Measurements from ENCODE around the gene ENAH. TPM values are rescaled to one million over a fixed set of nuclear protein-coding genes. Genes with fewer than 3 reads are reported as not detected.

The ENAH gene
- total RNA-seq, 1 experiment from 2014 or later = 100 TPM

GRCh38 chr1:225534772-225535171 lies 118.2 kb downstream of the ENAH start (continued):
- TF ChIP-seq ATF3 (IDR thresholded peaks at IDR 0.05) (no peak), RAD21 (IDR thresholded peaks at IDR 0.05; ENCODE audit: low read depth) (no peak), TCF7L2 (IDR thresholded peaks at IDR 0.05; ENCODE audit: borderline replicate concordance, extremely low read depth, insufficient read depth, insufficient read length) (no peak), SP1 (IDR thresholded peaks at IDR 0.05; ENCODE audit: low read depth) (no peak)

- no peak for ATAC-seq
- H3K27me3 ChIP-seq (ENCODE audit: insufficient read depth, low read length) = no peaks in the 10 kb centered on the region
- BruUV-seq (replicated peaks) = no TSS peak
- CTCF ChIA-PET = no interaction called here
- peaks cover 13% of the 10 kb centered on the region; the same call in 1 of the 2 replicates for H4K20me1 ChIP-seq (ENCODE audit: insufficient read depth)
- no peak overlapping the region for H2AFZ ChIP-seq (ENCODE audit: low read depth, low read length, poor library complexity, severe bottlenecking)
- peaks cover 0 to 2% of the 10 kb centered on the region in 2 experiments; a peak in 1 of 4 replicates for H3K4me1 ChIP-seq (ENCODE audit: control insufficient read depth in 1 of 2, insufficient read depth in 2 of 2, low read length in 2 of 2)
- TF ChIP-seq REST (IDR thresholded peaks at IDR 0.05; ENCODE audit: low read depth) = no peak
- TF ChIP-seq ATF3 (IDR thresholded peaks at IDR 0.05) = no peak
- no peak for TF ChIP-seq ELF1 (IDR thresholded peaks at IDR 0.05; ENCODE audit: borderline replicate concordance, low read depth)
- no peak for TF ChIP-seq ZFX (IDR thresholded peaks at IDR 0.05)
- no peak for TF ChIP-seq YY1 (IDR thresholded peaks at IDR 0.05; ENCODE audit: extremely low read depth, insufficient replicate concordance, low read depth, low read length)
- TF ChIP-seq RAD21 (IDR thresholded peaks at IDR 0.05; ENCODE audit: low read depth) = no peak
- no peak overlapping the region for H3K27ac ChIP-seq (ENCODE audit: low read depth, low read length)
- RAD21 ChIA-PET (ENCODE audit: low non-redundant PET in 1 of 2, low total read pairs in 2 of 2, uncharacterized antibody in 2 of 2, unreplicated experiment in 2 of 2) = no interaction called here
- H3K9ac ChIP-seq (ENCODE audit: low read length) = no peak overlapping the region
- H3K4me3 ChIP-seq (replicated peaks in 1 of 2; ENCODE audit: low read depth in 1 of 2, low read length in 2 of 2) = no peak overlapping the region
- no peaks in the 10 kb centered on the region for H3K9me3 ChIP-seq (ENCODE audit: control insufficient read depth in 1 of 2, insufficient read depth in 1 of 2, low read depth in 1 of 2, low read length in 2 of 2)
- intact Hi-C loops (cut with micrococcal nuclease) = no loop called here
- H3K4me2 ChIP-seq (ENCODE audit: low read length) = no peak overlapping the region
- no peak for DNase-seq (ENCODE audit: low read depth, low spot score)
- peaks cover 48% of the 10 kb centered on the region for H3K79me2 ChIP-seq (ENCODE audit: insufficient read depth, low read length)
- POLR2A ChIA-PET = interaction anchor here (0.8 kb wide), 1 partner anchor 16 kb away, joined by 3 read pairs; no protein-coding TSS in a partner anchor
- H3K9me2 ChIP-seq (ENCODE audit: insufficient read depth) = no peaks in the 10 kb centered on the region
- H3K36me3 ChIP-seq (ENCODE audit: control insufficient read depth in 1 of 2, insufficient read depth in 2 of 2, low read length in 2 of 2) = no peaks in the 10 kb centered on the region; a peak in 1 of 4 replicates
These were observed 118.8 kb downstream of the ENAH start for GRCh38 chr1:225534135-225534534.
